Esophagus (tissue), 2 donors: ENCODE data around the gene ZNF74. TPM values are rescaled to one million over a fixed set of nuclear protein-coding genes. Genes with fewer than 3 reads are reported as not detected.
"Not testable (repeated sequence)": the region's sequence is repeated elsewhere in the genome, so short reads cannot be mapped to it uniquely, and the experiment has no call there.

Source experiments
- H3K27ac ChIP-seq, 2 donors: one replicate each; pipeline ENCODE4 v1.5.1; 2013; ENCODE audit warnings: low read depth in 2 of 2, mild to moderate bottlenecking in 2 of 2, inconsistent platforms in 1 of 2, low read length in 1 of 2, moderate library complexity in 1 of 2
- H3K27me3 ChIP-seq, 2 donors: one replicate each; pipeline ENCODE4 v1.6.1; 2013; ENCODE audit warnings: low read length in 2 of 2, control low read depth in 1 of 2, mild to moderate bottlenecking in 1 of 2; ENCODE audit not compliant: insufficient read depth in 2 of 2, control insufficient read depth in 1 of 2
- H3K36me3 ChIP-seq, 2 donors: one replicate each; pipeline ENCODE4 v1.6.1; 2013; ENCODE audit warnings: low read length in 1 of 2; ENCODE audit not compliant: control insufficient read depth in 2 of 2, insufficient read depth in 2 of 2
- H3K4me1 ChIP-seq, 2 donors: one replicate each; pipeline ENCODE4 v1.6.1; 2013; ENCODE audit warnings: low read length in 1 of 2; ENCODE audit not compliant: control insufficient read depth in 2 of 2, insufficient read depth in 2 of 2
- H3K4me3 ChIP-seq, 2 donors: one replicate each; pipeline ENCODE4 v1.5.1; 2013; ENCODE audit warnings: low read length in 2 of 2, mild to moderate bottlenecking in 2 of 2, low read depth in 1 of 2, moderate library complexity in 1 of 2
- H3K9me3 ChIP-seq, 2 donors: one replicate each; pipeline ENCODE4 v1.6.1; 2013; ENCODE audit warnings: mild to moderate bottlenecking in 2 of 2, low read depth in 1 of 2, low read length in 1 of 2, moderate library complexity in 1 of 2; ENCODE audit not compliant: control insufficient read depth in 2 of 2, insufficient read depth in 1 of 2
- WGBS, 2 donors: extraction: QIAGEN DNeasy Blood & Tissue Kit; methylation state at CpG; one replicate each; pipeline ENCODE4 v1.1.7; 2013; 5-methylcytosine and 5-hydroxymethylcytosine counted together
- polyA plus RNA-seq, 2 donors: library from polyadenylated mRNA; stranded (reverse); fragments of 200-250 nt; gene quantifications; one replicate each; pipeline ENCODE4 v1.2.3, GENCODE V29; 2013
- donor health status: healthy with polysubstance abuse.
- donor health status: Bipolar disorder and iron deficiency.

ZNF74 gene
- polyA plus RNA-seq, 2 donors: 3.8 to 4.0 TPM

DNA sequence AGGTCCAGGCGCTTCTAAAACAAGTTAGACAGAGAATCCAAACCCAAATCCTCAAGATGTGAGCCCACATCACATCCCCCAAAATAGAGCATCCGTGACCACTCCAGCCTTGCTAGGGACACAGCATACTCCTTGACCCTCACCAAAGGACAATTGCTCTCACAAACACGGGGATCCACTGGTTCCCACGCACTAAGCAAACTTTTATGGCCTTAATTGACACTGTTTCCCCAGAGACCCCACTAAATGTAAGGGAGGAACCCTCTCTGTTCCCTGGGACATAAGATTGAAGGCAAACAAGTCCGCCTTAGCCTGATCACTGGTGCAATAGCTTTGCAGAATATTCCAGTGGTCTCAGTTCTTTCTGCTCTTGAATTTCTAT, 20.1 kb downstream of the ZNF74 start:
- no peaks in the 10 kb centered on the region for H3K9me3 ChIP-seq
- H3K36me3 ChIP-seq: no peaks in the 10 kb centered on the region
- H3K27ac ChIP-seq: no peak overlapping the region
- no peaks in the 10 kb centered on the region for H3K4me1 ChIP-seq
- no peak overlapping the region for H3K4me3 ChIP-seq
- WGBS, 2 donors: 85 to 90% methylated on average over 5 of the region's 5 CpGs
- H3K27me3 ChIP-seq: no peaks in the 10 kb centered on the region

DNA sequence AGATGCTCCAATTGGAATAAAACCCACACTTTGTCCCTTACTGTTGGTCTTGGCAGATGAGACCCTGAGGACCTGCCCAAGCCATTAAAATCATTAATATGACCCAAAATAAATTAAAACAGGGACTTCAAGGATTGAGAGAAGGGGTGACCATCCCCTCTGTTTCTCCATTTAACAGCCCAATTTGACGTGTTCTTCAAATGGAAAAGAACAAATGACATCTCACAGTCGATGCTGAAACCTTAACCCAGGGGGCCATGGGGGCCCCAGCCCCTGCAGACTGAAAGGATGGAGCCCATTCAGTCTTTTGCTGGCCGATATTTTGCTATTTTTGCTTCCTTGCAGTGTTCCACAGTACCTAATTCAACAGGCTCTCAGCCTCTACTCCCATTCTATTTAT, 20.5 kb downstream of the ZNF74 start:
- H3K9me3 ChIP-seq: no peaks in the 10 kb centered on the region

DNA sequence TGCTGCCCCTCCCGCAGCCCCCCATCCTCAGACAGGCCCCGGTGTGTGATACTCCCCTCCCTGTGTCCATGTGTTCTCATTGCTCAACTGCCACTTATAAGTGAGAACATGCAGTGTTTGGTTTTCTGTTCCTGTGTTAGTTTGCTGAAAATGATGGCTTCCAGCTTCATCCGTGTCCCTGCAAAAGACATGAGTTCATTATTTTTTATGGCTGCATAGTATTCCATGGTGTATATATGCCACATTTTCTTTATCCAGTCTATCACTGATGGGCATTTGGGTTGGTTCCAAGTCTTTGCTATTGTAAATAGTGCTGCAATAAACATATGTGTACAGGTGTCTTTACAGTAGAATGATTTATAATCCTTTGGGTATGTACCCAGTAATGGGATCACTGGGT, 21.3 kb downstream of the ZNF74 start:
- not testable (repeated sequence) for H3K4me1 ChIP-seq, H3K27me3 ChIP-seq, H3K36me3 ChIP-seq, H3K4me3 ChIP-seq, H3K27ac ChIP-seq, H3K9me3 ChIP-seq
- WGBS, 2 donors: 88 to 91% methylated on average over 3 of the region's 3 CpGs

More for the DNA sequence above, 20.5 kb downstream of the ZNF74 start:
- WGBS, 2 donors: 62 to 63% methylated on average over 3 of the region's 3 CpGs
- Histone ChIP-seq H3K4me1 (no peaks in the 10 kb centered on the region), H3K36me3 (no peaks in the 10 kb centered on the region), H3K27me3 (no peaks in the 10 kb centered on the region), H3K27ac (no peak overlapping the region), H3K4me3 (no peak overlapping the region)

DNA sequence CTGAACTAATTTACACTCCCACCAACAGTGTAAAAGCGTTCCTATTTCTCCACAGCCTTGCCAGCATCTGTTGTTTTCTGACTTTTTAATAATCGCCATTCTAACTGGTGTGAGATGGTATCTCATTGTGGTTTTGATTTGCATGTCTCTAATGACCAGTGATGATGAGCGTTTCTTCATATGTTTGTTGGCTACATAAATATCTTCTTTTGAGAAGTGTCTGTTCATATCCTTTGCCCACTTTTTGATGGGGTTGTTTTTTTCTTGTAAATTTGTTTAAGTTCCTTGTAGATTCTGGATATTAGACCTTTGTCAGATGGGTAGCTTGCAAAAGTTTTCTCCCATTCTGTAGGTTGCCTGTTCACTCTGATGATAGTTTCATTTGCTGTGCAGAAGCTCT, 21.7 kb downstream of the ZNF74 start:
- not testable (repeated sequence) for H3K36me3 ChIP-seq, H3K4me3 ChIP-seq, H3K27ac ChIP-seq, H3K9me3 ChIP-seq, H3K4me1 ChIP-seq, H3K27me3 ChIP-seq
- WGBS, 2 donors: 84 to 86% methylated on average over 3 of the region's 3 CpGs

DNA sequence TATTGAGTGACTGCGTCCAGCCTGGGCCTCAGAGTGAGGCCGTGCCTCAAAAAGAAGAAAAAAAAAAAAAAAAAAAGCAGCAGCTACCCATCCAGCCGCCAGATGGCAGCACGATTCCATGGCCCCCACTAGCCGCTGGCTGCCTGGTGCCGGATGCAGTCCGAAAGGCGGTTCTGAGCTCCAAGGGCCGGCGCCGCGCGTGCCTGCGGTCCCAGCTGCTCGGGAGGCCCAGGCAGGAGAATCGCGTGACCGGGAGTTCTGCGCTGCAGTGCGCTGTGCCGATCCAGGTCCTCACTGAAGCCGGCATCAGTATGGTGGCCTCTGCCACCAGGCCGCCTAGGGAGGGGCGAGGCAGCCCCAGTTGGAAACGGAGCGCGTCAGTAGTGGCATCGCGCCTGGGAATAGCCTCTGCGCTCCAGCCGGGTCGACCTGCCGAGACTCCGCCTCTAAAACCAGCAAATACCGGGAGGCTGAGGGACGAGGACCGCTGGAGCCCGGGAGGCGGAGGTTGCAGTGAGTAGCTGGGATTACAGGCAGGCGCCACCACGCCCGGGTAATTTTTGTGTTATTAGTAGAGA, 24.3 kb downstream of the ZNF74 start:
- Histone ChIP-seq H3K27ac (peak overlapping the region in 1 of 2 donors; percentile 2), H3K27me3 (no peaks in the 10 kb centered on the region), H3K9me3 (no peaks in the 10 kb centered on the region), H3K36me3 (no peaks in the 10 kb centered on the region), H3K4me3 (no peak overlapping the region), H3K4me1 (peaks cover 2% of the 10 kb centered on the region in 2 donors)
- WGBS, 2 donors: 15 to 16% methylated on average over 35 to 42 of the region's 42 CpGs

DNA sequence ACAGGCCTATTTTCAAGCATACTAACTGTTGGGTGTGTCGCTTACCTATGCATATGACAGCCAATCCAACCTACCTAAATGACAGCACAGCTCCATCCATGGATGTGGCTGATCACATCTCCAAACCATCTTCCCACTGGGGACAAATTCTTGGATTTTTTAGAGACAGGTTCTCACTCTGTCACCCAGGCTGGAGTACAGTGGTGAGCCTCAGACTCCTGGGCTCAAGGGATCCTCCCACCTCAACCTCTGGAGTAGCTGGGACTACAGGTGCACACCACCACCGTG, 25.7 kb downstream of the ZNF74 start:
- peaks cover 2% of the 10 kb centered on the region in 2 donors for H3K4me1 ChIP-seq
- H3K27me3 ChIP-seq: no peaks in the 10 kb centered on the region
- H3K9me3 ChIP-seq: peaks cover 0 to 3% of the 10 kb centered on the region in 2 donors
- H3K27ac ChIP-seq: no peak overlapping the region
- no peak overlapping the region for H3K4me3 ChIP-seq
- WGBS, 2 donors: 83 to 93% methylated on average over 2 of the region's 2 CpGs
- no peaks in the 10 kb centered on the region for H3K36me3 ChIP-seq

DNA sequence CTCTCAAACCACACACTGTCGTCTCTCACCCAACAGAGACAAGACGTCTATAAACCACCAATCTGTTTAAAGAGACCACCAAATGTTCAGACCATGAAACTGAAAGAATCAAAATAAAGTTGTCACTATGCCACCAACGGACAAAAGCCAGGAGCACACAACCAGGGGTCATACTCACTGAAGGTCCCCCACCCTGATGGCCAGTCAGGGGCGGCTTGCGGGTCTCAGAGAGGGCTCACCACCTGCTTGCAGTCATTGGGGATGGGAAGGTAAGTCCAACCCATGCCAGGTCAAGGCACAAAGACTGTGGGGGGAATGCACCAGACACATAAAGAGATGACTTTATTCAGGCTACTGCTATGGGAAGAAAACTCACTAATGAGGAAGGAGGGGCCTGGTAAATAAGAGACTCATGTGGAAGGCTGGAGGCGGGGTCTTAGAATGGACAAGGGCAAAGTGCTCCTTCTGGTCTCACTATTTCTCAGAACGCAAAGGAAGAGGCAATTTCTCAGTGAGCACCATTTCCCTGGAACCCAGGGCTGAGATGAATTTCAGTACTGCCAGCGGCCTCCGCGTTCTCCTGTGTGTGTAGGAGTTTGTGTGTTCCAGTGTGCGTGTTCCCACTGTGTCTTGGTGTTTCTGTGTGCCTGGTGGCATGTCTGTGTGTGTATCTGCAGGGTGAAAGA, 26.3 kb downstream of the ZNF74 start:
- peaks cover 2 to 7% of the 10 kb centered on the region in 2 donors for H3K4me1 ChIP-seq
- WGBS, 2 donors: 85 to 91% methylated on average over 11 of the region's 11 CpGs
- no peak overlapping the region for H3K27ac ChIP-seq
- H3K27me3 ChIP-seq: no peaks in the 10 kb centered on the region
- no peaks in the 10 kb centered on the region for H3K36me3 ChIP-seq
- H3K9me3 ChIP-seq: peaks cover 0 to 3% of the 10 kb centered on the region in 2 donors
- no peak overlapping the region for H3K4me3 ChIP-seq

DNA sequence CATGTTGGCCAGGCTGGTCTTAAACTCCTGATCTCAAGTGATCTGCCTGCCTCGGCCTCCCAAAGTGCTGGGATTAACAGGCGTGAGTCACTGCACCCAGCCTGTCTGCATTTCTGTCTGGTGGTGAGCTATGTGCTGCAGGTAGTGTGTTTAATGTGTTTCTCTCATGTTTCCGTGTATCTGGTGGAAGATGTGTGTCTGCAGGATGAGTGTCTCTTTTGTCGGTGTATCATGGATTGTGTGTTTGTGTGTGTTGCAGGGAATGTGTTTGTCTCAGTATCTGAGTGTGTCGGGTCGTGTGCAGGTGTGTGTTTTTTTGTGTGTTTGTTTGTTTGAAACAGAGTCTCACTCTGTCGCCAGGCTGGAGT, 27.5 kb downstream of the ZNF74 start:
- Histone ChIP-seq H3K4me1 (peaks cover 2 to 15% of the 10 kb centered on the region in 2 donors), H3K4me3 (no peak overlapping the region), H3K27ac (no peak overlapping the region), H3K36me3 (no peaks in the 10 kb centered on the region), H3K9me3 (peaks cover 0 to 3% of the 10 kb centered on the region in 2 donors), H3K27me3 (no peaks in the 10 kb centered on the region)
- 79 to 86% methylated on average over 7 of the region's 7 CpGs for WGBS, 2 donors

DNA sequence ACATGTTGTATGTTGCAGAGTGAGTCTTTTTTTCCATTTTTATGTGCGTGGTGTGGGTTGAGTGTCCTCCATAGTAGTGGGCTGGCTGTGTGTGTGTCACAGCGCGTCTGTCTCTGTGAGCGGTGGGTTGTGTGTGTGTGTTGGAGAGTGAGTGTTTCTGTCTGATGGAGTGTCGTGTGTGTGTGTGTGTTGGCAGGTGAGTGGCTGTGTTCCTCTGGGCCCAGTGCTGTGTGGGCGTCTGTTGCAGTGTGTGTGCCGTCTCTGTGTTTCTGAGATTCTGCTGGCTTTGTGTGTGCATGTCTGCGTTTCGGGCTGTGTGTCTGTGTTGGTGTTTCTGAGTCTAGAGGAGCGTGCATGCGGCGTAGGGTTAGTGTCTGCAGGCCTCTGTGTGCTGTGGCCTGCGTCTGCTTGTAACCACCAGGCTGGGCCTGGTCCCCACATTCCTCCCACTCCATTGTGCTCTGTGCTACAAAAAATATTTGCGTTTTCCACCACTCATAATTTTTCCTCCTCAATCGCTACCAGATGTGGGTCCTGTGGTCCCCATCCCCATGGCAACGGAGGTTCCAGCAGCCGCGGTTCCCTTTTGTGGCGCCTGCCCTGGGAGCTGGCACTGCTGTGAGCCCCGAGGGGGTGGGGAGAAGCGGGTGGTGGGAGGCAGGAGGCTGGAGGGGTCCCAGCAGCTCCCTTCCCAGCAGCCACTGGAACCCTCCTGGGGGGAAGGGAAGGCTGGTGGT, 28.5 kb downstream of the ZNF74 start:
- 53 to 61% methylated on average over 21 of the region's 21 CpGs for WGBS, 2 donors
- Histone ChIP-seq H3K9me3 (peaks cover 0 to 3% of the 10 kb centered on the region in 2 donors), H3K4me1 (peaks cover 2 to 15% of the 10 kb centered on the region in 2 donors), H3K27me3 (no peaks in the 10 kb centered on the region), H3K27ac (no peak overlapping the region), H3K4me3 (no peak overlapping the region), H3K36me3 (no peaks in the 10 kb centered on the region)
